ENCODE data around the gene LRR1. TPM values are rescaled to one million over a fixed set of nuclear protein-coding genes. Genes with fewer than 3 reads are reported as not detected.

Gene LRR1
- total and polyA plus RNA-seq, 9 of the 15 experiments (the other 6 are each of a cell fraction or from before 2014, with no cell fraction given), result 26.5 to 58.1 (median 31.8) TPM

DNA sequence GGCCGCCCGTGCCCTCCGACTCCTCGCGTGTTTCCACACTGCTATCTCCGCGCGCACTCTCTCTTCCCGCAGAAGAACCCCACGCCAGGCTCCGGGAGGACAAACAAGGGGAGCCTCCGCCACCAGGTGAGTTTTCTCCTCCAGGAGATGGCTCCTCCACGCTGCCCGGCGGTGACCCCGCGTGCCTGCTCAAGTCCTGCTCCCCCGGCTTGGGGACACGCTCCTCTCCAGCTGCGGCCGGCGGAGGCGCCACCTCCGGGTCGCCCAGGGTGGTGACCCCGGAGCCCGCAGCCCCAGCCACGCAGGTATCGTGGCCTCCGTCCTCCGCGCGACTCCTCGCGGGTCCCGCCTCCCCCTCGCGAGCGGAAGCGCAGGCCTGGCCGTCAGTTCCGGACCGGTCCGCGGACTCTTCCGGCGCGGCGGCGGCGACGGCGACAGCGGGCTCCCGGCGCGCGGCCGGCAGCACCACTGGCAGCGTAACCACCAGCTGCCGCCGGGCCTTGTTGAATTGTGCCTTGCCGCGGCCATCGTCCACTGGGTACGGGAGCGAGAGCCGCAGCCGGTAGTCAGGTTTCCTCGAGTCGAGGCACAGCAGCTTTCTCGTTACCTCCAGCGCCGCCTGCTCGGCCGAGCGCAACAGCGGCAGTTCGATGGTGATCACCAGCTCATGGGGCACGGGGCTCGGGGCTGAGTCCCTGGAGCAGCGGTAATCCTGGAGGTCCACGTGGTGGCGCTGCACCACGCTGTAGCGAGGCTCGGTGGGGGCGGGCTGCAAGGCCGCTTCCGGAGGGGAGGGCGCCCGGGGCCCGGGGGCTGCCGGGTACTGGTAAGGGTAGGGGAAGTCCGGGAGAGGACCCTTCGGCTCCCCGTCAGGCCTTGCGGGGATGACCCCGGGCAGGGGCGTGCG is 35.2 kb downstream of the LRR1 start (continued):
- TF ChIP-seq ZNF512 (tag; IDR thresholded peaks at IDR 0.05), result no peak
- TF ChIP-seq ZBTB17 (CRISPR knock-in tag; IDR thresholded peaks at IDR 0.05), result no peak
- no peak for TF ChIP-seq ZNF134 (CRISPR knock-in tag; conservative IDR thresholded peaks at IDR 0.05)
- TF ChIP-seq PURB (CRISPR knock-in tag; IDR thresholded peaks at IDR 0.05; ENCODE audit: low read depth), result no peak
- TF ChIP-seq COPS2 (conservative IDR thresholded peaks at IDR 0.05), result no peak
- TF ChIP-seq, protein P1, sequence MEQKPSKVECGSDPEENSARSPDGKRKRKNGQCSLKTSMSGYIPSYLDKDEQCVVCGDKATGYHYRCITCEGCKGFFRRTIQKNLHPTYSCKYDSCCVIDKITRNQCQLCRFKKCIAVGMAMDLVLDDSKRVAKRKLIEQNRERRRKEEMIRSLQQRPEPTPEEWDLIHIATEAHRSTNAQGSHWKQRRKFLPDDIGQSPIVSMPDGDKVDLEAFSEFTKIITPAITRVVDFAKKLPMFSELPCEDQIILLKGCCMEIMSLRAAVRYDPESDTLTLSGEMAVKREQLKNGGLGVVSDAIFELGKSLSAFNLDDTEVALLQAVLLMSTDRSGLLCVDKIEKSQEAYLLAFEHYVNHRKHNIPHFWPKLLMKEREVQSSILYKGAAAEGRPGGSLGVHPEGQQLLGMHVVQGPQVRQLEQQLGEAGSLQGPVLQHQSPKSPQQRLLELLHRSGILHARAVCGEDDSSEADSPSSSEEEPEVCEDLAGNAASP (IDR thresholded peaks at IDR 0.05), result no peak
- TF ChIP-seq TAF15 (IDR thresholded peaks at IDR 0.05; ENCODE audit: low read depth, low read length), result no peak
- TF ChIP-seq RFX1 (IDR thresholded peaks at IDR 0.05), result no peak
- TF ChIP-seq NR2C1 (IDR thresholded peaks at IDR 0.05), result peak; percentile 84
- TF ChIP-seq NR2C1 (tag; IDR thresholded peaks at IDR 0.05), result peak; percentile 84
- TF ChIP-seq NFE2 (IDR thresholded peaks at IDR 0.05; ENCODE audit: low read depth), result no peak
- TF ChIP-seq MTF1 (CRISPR knock-in tag; IDR thresholded peaks at IDR 0.05; ENCODE audit: borderline replicate concordance), result no peak
- TF ChIP-seq KHSRP (IDR thresholded peaks at IDR 0.05), result no peak
- no peak for TF ChIP-seq SLC30A9 (CRISPR knock-in tag; IDR thresholded peaks at IDR 0.05)
- TF ChIP-seq, protein P2, sequence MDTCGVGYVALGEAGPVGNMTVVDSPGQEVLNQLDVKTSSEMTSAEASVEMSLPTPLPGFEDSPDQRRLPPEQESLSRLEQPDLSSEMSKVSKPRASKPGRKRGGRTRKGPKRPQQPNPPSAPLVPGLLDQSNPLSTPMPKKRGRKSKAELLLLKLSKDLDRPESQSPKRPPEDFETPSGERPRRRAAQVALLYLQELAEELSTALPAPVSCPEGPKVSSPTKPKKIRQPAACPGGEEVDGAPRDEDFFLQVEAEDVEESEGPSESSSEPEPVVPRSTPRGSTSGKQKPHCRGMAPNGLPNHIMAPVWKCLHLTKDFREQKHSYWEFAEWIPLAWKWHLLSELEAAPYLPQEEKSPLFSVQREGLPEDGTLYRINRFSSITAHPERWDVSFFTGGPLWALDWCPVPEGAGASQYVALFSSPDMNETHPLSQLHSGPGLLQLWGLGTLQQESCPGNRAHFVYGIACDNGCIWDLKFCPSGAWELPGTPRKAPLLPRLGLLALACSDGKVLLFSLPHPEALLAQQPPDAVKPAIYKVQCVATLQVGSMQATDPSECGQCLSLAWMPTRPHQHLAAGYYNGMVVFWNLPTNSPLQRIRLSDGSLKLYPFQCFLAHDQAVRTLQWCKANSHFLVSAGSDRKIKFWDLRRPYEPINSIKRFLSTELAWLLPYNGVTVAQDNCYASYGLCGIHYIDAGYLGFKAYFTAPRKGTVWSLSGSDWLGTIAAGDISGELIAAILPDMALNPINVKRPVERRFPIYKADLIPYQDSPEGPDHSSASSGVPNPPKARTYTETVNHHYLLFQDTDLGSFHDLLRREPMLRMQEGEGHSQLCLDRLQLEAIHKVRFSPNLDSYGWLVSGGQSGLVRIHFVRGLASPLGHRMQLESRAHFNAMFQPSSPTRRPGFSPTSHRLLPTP (IDR thresholded peaks at IDR 0.05; ENCODE audit: borderline replicate concordance, extremely low read depth, insufficient read length), result no peak

Measured in K562 (cell line).